HepG2 (cell line): ENCODE data around the gene RITA1. TPM values are rescaled to one million over a fixed set of nuclear protein-coding genes. Genes with fewer than 3 reads are reported as not detected.

Source experiments
- ATAC-seq: fragments of 200-7000 bp; cut with Tn5 transposase; 3 replicates; pipeline ENCODE4 v1.9.1; 2020; ENCODE audit warnings: mild to moderate bottlenecking, moderate library complexity
- BruUV-seq: library from RNA; stranded (reverse); fragments of 400-500 nt; replicated peaks from 2 replicates; lab custom pipeline; 2021; lab: Mats Ljungman, UMichigan
- CTCF ChIA-PET: fragments of 300-600 bp; formaldehyde crosslinking; extraction: SDS; loops from one replicate; lab custom pipeline; 2021; ENCODE audit warnings: low total read pairs, inconsistent platforms, low intra/inter-chr PET ratio; lab: Yijun Ruan, JAX
- POLR2A ChIA-PET: fragments of 350-600 bp; sonication (Branson Sonifier 250); formaldehyde crosslinking; loops from one replicate; lab custom pipeline; 2020; ENCODE audit warnings: antibody characterized with exemption, inconsistent platforms; lab: Yijun Ruan, JAX
- DNase-seq: peaks from one replicate; pipeline ENCODE4 v3.0.0-alpha.2; 2015; ENCODE audit warnings: low spot score
- FAIRE-seq: peaks from 3 replicates; lab custom pipeline; 2011; peaks lifted over from hg19 to GRCh38; lab: Jason Lieb, UNC
- H2AFZ ChIP-seq: one replicate; pipeline ENCODE4 v1.6.1; 2011; ENCODE audit warnings: low read length, inconsistent platforms
- H3K27ac ChIP-seq: fragments of 300-600 bp; 3 replicates; pipeline ENCODE4 v1.8.0; 2011; ENCODE audit warnings: mixed run types, mild to moderate bottlenecking, mixed read lengths, low read length, inconsistent platforms; ENCODE audit not compliant: insufficient read depth; ENCODE audit errors: extremely low read length
- H3K27me3 ChIP-seq, 2 experiments: fragments of 200-600 bp in 1 of 2; 2 replicates in 1 of 2; 3 replicates in 1 of 2; pipeline versions ENCODE4 v1.6.0 to v1.8.0; 2011; ENCODE audit warnings: low read length in 2 of 2, mild to moderate bottlenecking in 2 of 2, moderate library complexity in 2 of 2, inconsistent platforms in 1 of 2; ENCODE audit not compliant: insufficient read depth in 2 of 2, control insufficient read depth in 1 of 2
- H3K36me3 ChIP-seq, 2 experiments: fragments of 200-600 bp in 1 of 2; replicated peaks in 1 of 2; 2 replicates in 1 of 2; 3 replicates in 1 of 2; pipeline versions ENCODE4 v1.5.1 to v1.8.0; 2011; ENCODE audit warnings: low read length in 2 of 2, inconsistent platforms in 1 of 2; ENCODE audit not compliant: insufficient read depth in 2 of 2, control insufficient read depth in 1 of 2
- H3K4me1 ChIP-seq: 2 replicates; pipeline ENCODE4 v1.5.1; 2012; ENCODE audit warnings: low read length, inconsistent platforms; ENCODE audit not compliant: insufficient read depth
- H3K4me2 ChIP-seq: 2 replicates; pipeline ENCODE4 v1.6.0; 2011; ENCODE audit warnings: low read depth, low read length, inconsistent platforms
- H3K4me3 ChIP-seq, 3 experiments: fragments of 200-600 bp in 1 of 3; sonication (generic), shearing (Covaris generic) in 1 of 3; replicated peaks in 1 of 3; 2 replicates each; pipeline ENCODE4 v1.5.1; 2011 to 2016; ENCODE audit warnings: low read length in 3 of 3, inconsistent platforms in 2 of 3, low read depth in 2 of 3, mild to moderate bottlenecking in 2 of 3, control low read depth in 1 of 3, mixed read lengths in 1 of 3; ENCODE audit not compliant: insufficient read depth in 1 of 3
- H3K79me2 ChIP-seq: one replicate; pipeline ENCODE4 v1.6.1; 2011; ENCODE audit warnings: low read length, inconsistent platforms; ENCODE audit not compliant: insufficient read depth
- H3K9ac ChIP-seq: 2 replicates; pipeline ENCODE4 v1.6.0; 2011; ENCODE audit warnings: mild to moderate bottlenecking, low read depth, low read length, inconsistent platforms; ENCODE audit not compliant: insufficient read depth
- H3K9me3 ChIP-seq: 2 replicates; pipeline ENCODE4 v1.5.1; 2012; ENCODE audit warnings: mild to moderate bottlenecking, low read length
- H4K20me1 ChIP-seq: 2 replicates; pipeline ENCODE4 v1.6.0; 2011; ENCODE audit warnings: inconsistent platforms, mild to moderate bottlenecking, low read length, moderate library complexity; ENCODE audit not compliant: insufficient read depth
- KIAA2018 ChIP-seq: sonication (generic); formaldehyde crosslinking; IDR thresholded peaks from 2 replicates; pipeline ENCODE4 v1.5.0; 2020; ENCODE audit warnings: mild to moderate bottlenecking, missing genetic modification reagents, borderline replicate concordance
- KLF9 ChIP-seq: IDR thresholded peaks from 2 replicates; pipeline ENCODE4 v1.6.1; 2016; ENCODE audit warnings: low read depth
- MXD4 ChIP-seq: IDR thresholded peaks from 2 replicates; pipeline ENCODE4 v1.6.1; 2016; ENCODE audit warnings: mild to moderate bottlenecking, missing biosample characterization, missing genetic modification reagents
- MZF1 ChIP-seq: sonication (generic); formaldehyde crosslinking; IDR thresholded peaks from 2 replicates; pipeline ENCODE4 v1.8.1; 2023; ENCODE audit warnings: mild to moderate bottlenecking, missing genetic modification reagents, borderline replicate concordance
- NRL ChIP-seq: sonication (generic); formaldehyde crosslinking; IDR thresholded peaks from 2 replicates; pipeline ENCODE4 v1.5.0; 2020; ENCODE audit warnings: missing genetic modification reagents, mild to moderate bottlenecking, moderate library complexity, borderline replicate concordance
- ONECUT2 ChIP-seq: sonication (generic); formaldehyde crosslinking; IDR thresholded peaks from 2 replicates; pipeline ENCODE4 v1.4.0; 2020; ENCODE audit warnings: missing genetic modification reagents
- PRPF4 ChIP-seq: fragments of 200-400 bp; formaldehyde crosslinking; IDR thresholded peaks from 2 replicates; pipeline ENCODE4 v1.6.1; 2016; ENCODE audit warnings: low read length, low read depth; ENCODE audit not compliant: poor library complexity, severe bottlenecking
- RFXAP ChIP-seq: sonication (generic); formaldehyde crosslinking; IDR thresholded peaks from 2 replicates; pipeline ENCODE4 v1.4.0; 2020; ENCODE audit warnings: missing genetic modification reagents, borderline replicate concordance
- ZBTB7A ChIP-seq: sonication (generic); formaldehyde crosslinking; IDR thresholded peaks from 2 replicates; pipeline ENCODE4 v1.8.0; 2022; ENCODE audit warnings: mild to moderate bottlenecking, missing genetic modification reagents
- ZFYVE20 ChIP-seq: sonication (generic); formaldehyde crosslinking; IDR thresholded peaks from 2 replicates; pipeline ENCODE4 v1.8.0; 2023; ENCODE audit warnings: low read depth, mild to moderate bottlenecking, moderate library complexity, missing genetic modification reagents, borderline replicate concordance
- ZNF101 ChIP-seq: sonication (generic); formaldehyde crosslinking; IDR thresholded peaks from 2 replicates; pipeline ENCODE4 v1.4.0; 2020; ENCODE audit warnings: mild to moderate bottlenecking, low read depth, missing genetic modification reagents, borderline replicate concordance
- ZNF24 ChIP-seq: fragments of 450-650 bp; IDR thresholded peaks from 2 replicates; pipeline ENCODE4 v1.6.1; 2017; ENCODE audit warnings: antibody characterized with exemption, mild to moderate bottlenecking
- WGBS: methylation state at CpG from one replicate; pipeline ENCODE4 v1.1.6; 2017; ENCODE audit warnings: low lambda C conversion rate; 5-methylcytosine and 5-hydroxymethylcytosine counted together
- in situ Hi-C: cut with HindIII; loops from 2 replicates; pipeline ENCODE4 v1.10.0; 2017; ENCODE audit warnings: low pct_unique_long_range_greater_than_20kb; ENCODE audit not compliant: extremely low pct_ligation_motif_present
- intact Hi-C: fragments of 100-400 bp; cut with micrococcal nuclease; formaldehyde crosslinking; loops from one replicate; pipeline ENCODE4 v1.10.0; 2022; ENCODE audit not compliant: unreplicated experiment
- polyA plus RNA-seq, 8 experiments: library from polyadenylated mRNA; depleted of rRNA in 3 of 8; stranded (reverse) in 7 of 8; unstranded in 1 of 8; fragments of >200 nt; fragmentation: Illumina TruSeq in 4 of 8; extraction: Trizol in 4 of 8; gene quantifications; 2 replicates each; pipeline versions ENCODE4 v1.2.1 to v1.2.3, GENCODE V29; 2011 to 2016; ENCODE audit warnings: low read depth in 4 of 8, missing spikeins in 1 of 8, mixed read lengths in 1 of 8; ENCODE audit not compliant: insufficient read depth in 1 of 8
- total RNA-seq, 5 experiments: library from RNA; depleted of rRNA; stranded (reverse); fragments of >200 nt; fragmentation: Illumina TruSeq; extraction: Trizol; gene quantifications; 2 replicates each; pipeline ENCODE4 v1.2.3, GENCODE V29; 2016; ENCODE audit warnings: low read depth in 1 of 5

The RITA1 gene
- total and polyA plus RNA-seq, 2 of the 13 experiments (the other 11 are each of a cell fraction or from before 2014, with no cell fraction given), result 12.4 to 28.9 TPM

- POLR2A ChIA-PET, result interaction anchor here (1.1 kb wide), 1 partner anchor 11 kb away, joined by 3 read pairs; no protein-coding TSS in a partner anchor
- Histone ChIP-seq H3K27ac (no peak overlapping the region), H4K20me1 (no peaks in the 10 kb centered on the region), H3K9ac (no peak overlapping the region), H3K4me2 (no peak overlapping the region), H2AFZ (no peak overlapping the region), H3K27me3 (no peaks in the 10 kb centered on the region), H3K79me2 (no peaks in the 10 kb centered on the region), H3K9me3 (no peaks in the 10 kb centered on the region)
- ATAC-seq, result no peak
- BruUV-seq, result no TSS peak
- no peak for DNase-seq
- 91% methylated on average over 6 of the region's 6 CpGs for WGBS
- in situ Hi-C loops, result no loop called here
- FAIRE-seq, result no peak
- TF ChIP-seq RFXAP (CRISPR knock-in tag) (no peak), MZF1 (CRISPR knock-in tag) (no peak), MXD4 (CRISPR knock-in tag) (no peak), ZNF24 (no peak), ONECUT2 (no peak), ZNF101 (CRISPR knock-in tag) (no peak), KIAA2018 (no peak), PRPF4 (no peak), ZBTB7A (CRISPR knock-in tag) (no peak), ZFYVE20 (CRISPR knock-in tag) (no peak), KLF9 (CRISPR knock-in tag) (no peak), NRL (no peak)
- TF ChIP-seq, all 625 proteins: peak for 0
- CTCF ChIA-PET, result no interaction called here
- Histone ChIP-seq H3K36me3 (no peaks in the 10 kb centered on the region), H3K4me3 (no peak overlapping the region), H3K4me1 (peaks cover 42% of the 10 kb centered on the region)
- intact Hi-C loops, result no loop called here
Observed at GRCh38 chr12:113211160-113211559, 25.6 kb downstream of the RITA1 start.
